ENCODE results near the gene TPM1.
"Not testable (repeated sequence)": the region's sequence is repeated elsewhere in the genome, so short reads cannot be mapped to it uniquely, and the experiment has no call there.

TPM1 gene

DNA sequence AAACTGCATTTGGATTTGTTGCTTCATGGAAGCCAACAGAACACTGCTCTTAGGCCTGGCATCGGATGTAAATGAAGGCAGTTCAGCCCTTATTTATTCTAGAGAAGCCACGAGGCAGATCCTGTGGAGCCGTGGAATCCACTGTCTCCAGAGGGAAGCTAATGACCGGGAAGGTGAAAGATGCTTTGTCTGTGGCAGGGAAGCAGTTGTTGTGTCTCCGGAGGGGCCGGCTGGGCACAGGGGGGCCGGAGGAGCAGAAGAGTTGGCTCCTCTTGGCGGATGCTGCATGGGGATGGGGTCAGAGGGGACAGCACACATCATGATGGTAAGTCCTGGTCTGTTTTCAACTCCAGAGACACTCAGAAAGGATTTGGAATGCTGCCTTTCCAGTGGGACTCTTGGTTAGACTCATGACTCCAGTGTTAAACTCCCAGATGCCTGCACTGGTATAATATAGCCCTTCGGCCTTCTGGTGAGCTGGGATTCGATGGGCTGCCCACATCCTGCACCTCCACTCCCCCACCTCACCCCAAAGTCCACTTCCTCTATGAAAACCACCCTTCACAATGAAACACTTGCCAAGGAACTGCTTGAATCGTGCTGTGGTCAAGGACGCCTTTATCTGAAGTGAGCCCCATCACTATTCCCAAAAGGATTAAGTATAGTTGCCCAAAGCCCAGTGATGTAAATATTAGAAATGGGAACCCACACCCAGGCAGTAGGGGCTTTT lies 33.6 kb downstream of the TPM1 start:
- DNase-seq = no peak

DNA sequence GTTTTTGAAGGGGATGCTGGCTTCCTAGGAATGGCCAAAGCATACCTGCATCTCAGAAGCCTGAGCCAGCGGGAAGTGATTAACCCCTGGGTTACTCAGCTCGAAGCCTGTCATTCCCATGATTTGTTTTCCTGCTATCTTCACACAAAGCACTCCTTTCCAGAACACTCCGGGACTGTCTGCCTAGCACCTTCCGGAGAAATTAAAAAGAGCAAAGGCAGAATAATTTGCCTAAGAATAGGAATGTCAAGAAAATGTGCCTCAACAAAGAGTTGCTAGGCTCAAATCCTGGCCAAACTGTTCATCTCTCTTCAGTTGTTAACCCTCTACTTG lies 34.1 kb downstream of the TPM1 start:
- no peak for DNase-seq

- no peak for DNase-seq
Measured at GRCh38 chr15:63077952-63078351, 35.4 kb downstream of the TPM1 start.

DNA sequence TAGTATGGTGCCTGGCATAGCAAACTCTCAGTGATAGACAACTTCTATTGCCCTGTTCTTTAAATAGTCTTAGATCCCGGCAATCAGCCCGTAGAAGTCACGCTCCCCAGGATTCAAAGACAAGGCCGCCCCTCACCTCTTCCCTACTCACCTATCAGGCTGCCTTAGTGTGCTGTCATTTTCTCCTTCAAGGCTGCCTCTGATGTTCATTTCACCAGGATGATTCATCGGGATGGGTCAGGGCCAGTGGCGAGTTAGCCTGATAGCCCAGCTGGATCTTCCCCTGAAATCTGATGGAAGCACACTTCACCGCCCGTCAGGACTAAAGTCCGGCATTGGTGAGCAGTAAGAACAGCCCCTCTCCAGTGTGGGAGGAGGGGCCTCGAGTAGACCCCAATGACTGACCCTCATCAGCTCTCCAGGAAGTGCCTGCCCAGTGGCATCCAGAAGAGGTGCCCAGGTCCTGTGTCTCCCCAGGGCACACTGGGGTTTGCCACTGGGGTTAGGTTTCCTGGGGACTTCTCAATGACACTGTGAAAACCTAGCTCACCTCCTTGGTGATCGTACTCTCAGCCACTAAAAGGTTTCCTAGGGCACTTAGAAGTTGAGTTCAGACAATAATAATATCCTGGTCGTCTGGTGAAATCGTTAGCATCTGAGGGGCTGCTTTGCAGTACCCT lies 37.5 kb downstream of the TPM1 start:
- DNase-seq = no peak

DNA sequence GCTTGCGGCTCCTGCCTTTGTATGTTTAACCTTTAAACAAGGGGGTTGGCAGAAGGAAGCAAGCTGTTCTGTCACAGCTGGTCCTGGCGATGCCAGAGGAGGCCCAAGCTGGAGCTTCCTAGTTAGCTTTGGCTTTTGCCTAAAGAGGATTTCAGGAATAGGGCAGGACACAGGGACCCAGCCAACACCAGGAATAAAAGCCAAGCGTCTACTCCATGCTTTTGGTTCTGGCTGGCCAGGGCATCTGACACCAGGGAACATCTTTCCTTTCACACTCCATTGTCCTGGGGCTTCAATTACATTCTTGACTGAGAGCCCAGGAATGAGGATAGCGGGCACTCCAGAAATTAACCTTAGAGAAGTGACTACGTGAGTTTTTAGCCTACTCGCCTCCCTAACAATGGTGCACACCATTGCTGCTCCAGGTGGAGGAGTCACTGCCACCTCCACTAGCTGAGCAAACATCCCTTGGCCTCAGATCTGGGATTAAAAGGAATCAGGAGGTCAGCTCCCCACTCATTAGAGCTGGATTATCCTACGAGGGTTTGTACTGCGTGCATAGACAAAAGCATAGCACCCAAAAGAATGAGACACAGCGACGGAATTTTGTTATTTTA lies 38.2 kb downstream of the TPM1 start:
- DNase-seq = no peak

- no peak for DNase-seq
Measured at GRCh38 chr15:63082366-63082765, 39.8 kb downstream of the TPM1 start.

- no peak for DNase-seq
Measured at GRCh38 chr15:63083044-63083443, 40.5 kb downstream of the TPM1 start.

DNA sequence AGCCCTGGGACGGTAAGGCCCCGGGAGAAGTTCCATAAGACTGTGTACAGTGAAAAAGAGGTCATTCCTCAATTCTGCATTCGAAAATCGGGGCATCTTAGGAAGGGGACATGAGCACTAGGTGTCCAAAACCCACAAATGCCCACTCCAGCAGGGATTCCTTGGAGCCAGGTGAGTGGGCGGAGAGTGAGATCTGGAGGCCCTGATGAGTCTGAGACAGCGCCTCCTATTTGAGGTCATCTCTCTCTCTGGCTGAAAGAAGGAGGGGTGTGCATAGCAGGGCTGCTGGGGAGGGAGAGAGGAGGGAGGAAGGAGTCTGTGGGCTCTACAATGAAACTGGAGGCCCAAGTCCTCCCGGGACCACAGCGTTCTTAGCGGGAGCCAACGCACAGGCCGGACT lies 41.0 kb downstream of the TPM1 start:
- DNase-seq = no peak

GRCh38 chr15:63084806-63085205 lies 42.3 kb downstream of the TPM1 start:
- no peak for DNase-seq

- DNase-seq = no peak
Measured at GRCh38 chr15:63085289-63085688, 42.7 kb downstream of the TPM1 start.

- DNase-seq = no peak
Measured at GRCh38 chr15:63086271-63086670, 43.7 kb downstream of the TPM1 start.

GRCh38 chr15:63086947-63087346 lies 44.4 kb downstream of the TPM1 start:
- DNase-seq = no peak

DNA sequence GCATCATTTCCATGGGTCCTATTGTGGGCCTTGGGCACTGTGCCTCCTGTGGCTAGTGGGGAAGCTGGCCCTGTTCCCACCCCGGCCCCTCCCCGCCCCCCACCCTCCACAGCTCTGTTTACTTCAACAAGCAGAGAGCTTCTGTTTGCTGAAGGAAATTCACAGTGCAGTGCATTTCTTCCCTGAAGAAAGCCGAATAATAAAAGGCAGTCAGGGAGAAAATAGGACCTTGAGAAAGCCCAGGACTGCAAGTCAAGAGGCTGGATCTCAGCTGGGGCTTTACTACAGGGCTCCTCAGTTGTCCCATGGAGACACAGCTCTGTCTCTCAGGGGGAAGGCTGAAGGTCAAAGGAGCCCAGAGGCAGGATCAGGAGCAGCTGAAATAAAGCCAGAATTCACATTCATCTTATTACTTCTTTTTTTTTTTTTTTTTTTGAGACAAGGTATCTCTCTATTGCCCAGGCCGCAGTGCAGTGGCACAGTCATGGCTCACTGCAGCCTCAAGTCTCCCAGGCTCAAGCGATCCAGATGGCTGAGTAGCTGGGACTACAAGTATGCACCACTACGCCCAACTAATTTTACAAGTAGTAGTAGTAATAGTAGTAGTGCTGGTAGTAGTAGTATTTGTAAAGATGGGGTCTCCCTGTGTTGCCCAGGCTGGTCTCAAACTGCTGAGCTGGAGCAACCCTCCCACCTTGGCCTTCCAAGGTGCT lies 46.1 kb downstream of the TPM1 start:
- DNase-seq = no peak

- DNase-seq = no peak
Measured at GRCh38 chr15:63089260-63090043, 46.9 kb downstream of the TPM1 start.

GRCh38 chr15:63090472-63090871 lies 47.9 kb downstream of the TPM1 start:
- no peak for DNase-seq

- DNase-seq = no peak
Measured at GRCh38 chr15:63090887-63091286, 48.3 kb downstream of the TPM1 start.

DNA sequence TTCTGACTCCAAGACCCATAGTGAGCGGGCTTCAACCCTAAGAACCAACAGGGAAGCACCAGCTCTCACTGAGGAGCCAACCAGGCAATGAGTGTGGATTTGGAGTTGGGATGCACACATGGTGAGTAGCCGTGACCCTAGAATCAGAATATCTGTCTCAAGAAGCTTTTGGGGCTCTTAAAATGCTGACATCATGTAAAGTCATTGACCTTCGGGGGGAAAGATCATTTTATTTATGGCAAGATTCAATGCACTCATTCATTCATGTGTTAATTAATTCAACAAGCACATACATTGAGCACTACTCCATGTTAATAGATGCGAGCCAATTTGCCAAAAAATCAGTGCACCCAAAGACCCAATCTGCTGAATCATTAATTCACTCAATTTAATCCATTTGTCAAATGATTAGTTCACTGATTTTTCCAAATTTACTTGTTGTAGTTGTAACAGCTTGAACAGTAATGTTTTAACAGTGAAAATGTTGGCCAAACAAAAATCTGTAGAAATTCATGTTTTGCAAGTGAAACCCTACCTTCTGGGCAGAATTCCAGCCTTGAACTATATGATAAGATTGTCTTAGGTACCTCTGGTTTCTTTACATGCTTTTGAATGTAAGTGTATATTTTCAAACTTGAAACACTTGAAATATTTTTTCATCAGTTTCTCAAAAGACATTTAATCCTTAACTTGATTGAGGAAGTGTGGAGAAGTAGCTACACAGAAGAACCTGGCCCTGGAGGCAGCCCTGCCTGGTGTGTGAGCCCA lies 49.3 kb downstream of the TPM1 start:
- no peak for DNase-seq

GRCh38 chr15:63093486-63094205 lies 51.1 kb downstream of the TPM1 start:
- DNase-seq = peak; percentile 77

DNA sequence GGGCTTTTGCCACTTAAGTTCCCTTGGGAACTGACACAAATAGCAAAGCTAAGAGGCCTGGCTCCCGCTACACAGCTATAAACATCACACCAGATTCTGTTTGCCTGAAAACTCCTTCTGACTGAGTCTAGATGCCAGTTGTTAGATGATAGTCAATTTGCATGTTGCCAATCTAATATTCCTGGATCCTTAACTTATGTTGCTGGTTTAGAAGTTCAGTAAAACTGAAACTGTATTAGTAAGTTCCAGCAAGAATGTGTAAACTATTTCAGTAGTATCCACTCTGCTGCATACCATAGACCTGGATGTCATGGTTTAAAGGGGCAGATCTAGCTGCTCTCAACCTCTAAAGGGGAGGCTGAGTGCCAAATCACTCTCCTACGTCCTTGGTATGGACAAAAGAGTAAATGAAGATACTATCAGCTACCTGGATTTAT lies 52.0 kb downstream of the TPM1 start:
- DNase-seq = no peak

DNA sequence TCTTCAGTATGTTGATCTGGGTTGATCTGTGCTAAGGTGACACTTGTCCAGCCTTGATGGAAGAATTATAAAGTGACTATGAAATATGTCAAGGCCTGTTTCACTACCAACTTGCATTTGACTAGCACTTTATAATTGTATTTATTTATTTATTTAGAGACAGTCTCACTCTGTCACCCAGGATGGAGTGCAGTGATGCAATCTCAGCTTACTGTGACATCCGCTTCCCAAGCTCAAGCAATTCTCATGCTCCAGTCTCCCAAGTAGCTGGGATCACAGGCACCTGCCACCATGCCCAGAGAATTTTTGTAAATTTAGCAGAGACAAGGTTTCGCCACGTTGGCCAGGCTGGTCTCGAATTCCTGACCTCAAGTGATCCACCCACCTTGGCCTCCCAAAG lies 53.6 kb downstream of the TPM1 start:
- DNase-seq = no peak

GRCh38 chr15:63098901-63099300 lies 56.4 kb downstream of the TPM1 start:
- DNase-seq = not testable (repeated sequence)

All from NCI-H1105 (cell line).